A673 (cell line): ENCODE results near the gene JPH2. TPM values are rescaled to one million over a fixed set of nuclear protein-coding genes. Genes with fewer than 3 reads are reported as not detected.

ENCODE experiments used
- BruUV-seq: library from RNA; stranded (reverse); fragments of 400-500 nt; replicated peaks from 2 replicates; lab custom pipeline; 2021; lab: Mats Ljungman, UMichigan
- CTCF ChIA-PET: fragments of 300-600 bp; sonication (Branson Sonifier 250); formaldehyde crosslinking; loops from one replicate; lab custom pipeline; 2022; ENCODE audit warnings: antibody characterized with exemption; lab: Charles Lee
- POLR2A ChIA-PET: fragments of 300-600 bp; sonication (Branson Sonifier 250); formaldehyde crosslinking; loops from one replicate; lab custom pipeline; 2022; ENCODE audit warnings: antibody characterized with exemption; ENCODE audit not compliant: low non-redundant PET; lab: Charles Lee
- DNase-seq: peaks from one replicate; pipeline ENCODE4 v3.0.0-alpha.2; 2015; ENCODE audit warnings: low spot score
- H3K27ac ChIP-seq: fragments of 200-600 bp; sonication (generic); 2 replicates; pipeline ENCODE4 v1.5.1; 2016; ENCODE audit warnings: mixed run types, low read depth, mild to moderate bottlenecking, mixed read lengths, antibody characterized with exemption, low read length; ENCODE audit not compliant: poor library complexity, severe bottlenecking
- H3K27me3 ChIP-seq: fragments of 200-600 bp; sonication (generic); replicated peaks from 2 replicates; pipeline ENCODE4 v1.6.1; 2017; ENCODE audit warnings: mixed run types, low read depth, mild to moderate bottlenecking, mixed read lengths, antibody characterized with exemption, low read length; ENCODE audit not compliant: insufficient read depth, poor library complexity
- H3K36me3 ChIP-seq: fragments of 200-600 bp; sonication (generic); 2 replicates; pipeline ENCODE4 v1.6.1; 2016; ENCODE audit warnings: mixed run types, mild to moderate bottlenecking, mixed read lengths, antibody characterized with exemption, low read length; ENCODE audit not compliant: insufficient read depth, poor library complexity, severe bottlenecking
- H3K4me1 ChIP-seq: fragments of 200-600 bp; sonication (generic); 2 replicates; pipeline ENCODE4 v1.6.1; 2017; ENCODE audit warnings: mixed run types, mild to moderate bottlenecking, mixed read lengths, antibody characterized with exemption, low read length; ENCODE audit not compliant: insufficient read depth, poor library complexity, severe bottlenecking
- H3K4me3 ChIP-seq: fragments of 200-600 bp; sonication (generic); 2 replicates; pipeline ENCODE4 v1.5.1; 2016; ENCODE audit warnings: low read depth, mixed run types, mild to moderate bottlenecking, mixed read lengths, low read length; ENCODE audit not compliant: poor library complexity, severe bottlenecking
- H3K9me3 ChIP-seq: fragments of 200-600 bp; sonication (generic); 2 replicates; pipeline ENCODE4 v1.6.1; 2016; ENCODE audit warnings: mixed run types, low read depth, mild to moderate bottlenecking, mixed read lengths, antibody characterized with exemption, low read length; ENCODE audit not compliant: poor library complexity, severe bottlenecking
- CTCF ChIP-seq: fragments of 300-800, 200-600 bp; sonication (generic); conservative IDR thresholded peaks from 2 replicates; pipeline ENCODE4 v1.5.1; 2017; ENCODE audit warnings: low read depth, mild to moderate bottlenecking, antibody characterized with exemption, low read length, moderate library complexity, mixed read lengths
- EZH2 ChIP-seq: fragments of 200-600 bp; sonication (generic); IDR thresholded peaks from 2 replicates; pipeline ENCODE4 v1.6.1; 2017; ENCODE audit warnings: borderline replicate concordance, low read depth, mild to moderate bottlenecking, mixed read lengths, antibody characterized with exemption, low read length; ENCODE audit not compliant: poor library complexity, severe bottlenecking
- intact Hi-C: fragments of 100-400 bp; cut with micrococcal nuclease; formaldehyde crosslinking; loops from one replicate; pipeline ENCODE4 v1.10.0; 2022; ENCODE audit not compliant: unreplicated experiment
- total RNA-seq: library from RNA; stranded (reverse); gene quantifications from 2 replicates; pipeline ENCODE4 v1.2.3, GENCODE V29; 2021

JPH2 gene
- total RNA-seq, 1 experiment from 2014 or later: 1.1 TPM

GRCh38 chr20:44136579-44137265, 50.3 kb downstream of the JPH2 start:
- Histone ChIP-seq H3K27ac (no peak overlapping the region), H3K4me1 (no peaks in the 10 kb centered on the region), H3K36me3 (no peaks in the 10 kb centered on the region), H3K9me3 (no peaks in the 10 kb centered on the region), H3K4me3 (no peak overlapping the region), H3K27me3 (no peaks in the 10 kb centered on the region)
- POLR2A ChIA-PET: no interaction called here
- no TSS peak for BruUV-seq
- CTCF ChIA-PET: no interaction called here
- no peak for TF ChIP-seq CTCF
- TF ChIP-seq EZH2: no peak
- intact Hi-C loops: no loop called here
- no peak for DNase-seq

- no TSS peak for BruUV-seq
- POLR2A ChIA-PET: no interaction called here
These were observed 51.4 kb downstream of the JPH2 start for GRCh38 chr20:44135417-44136204.

GRCh38 chr20:44135012-44135412, 52.0 kb downstream of the JPH2 start:
- no TSS peak for BruUV-seq
- H3K9me3 ChIP-seq: no peaks in the 10 kb centered on the region
- no peaks in the 10 kb centered on the region for H3K27me3 ChIP-seq
- no peak for TF ChIP-seq EZH2
- no peak for TF ChIP-seq CTCF
- ChIA-PET POLR2A (no interaction called here), CTCF (no interaction called here)
- DNase-seq: no peak
- intact Hi-C loops: no loop called here
- H3K4me1 ChIP-seq: no peaks in the 10 kb centered on the region
- no peak overlapping the region for H3K27ac ChIP-seq
- no peak overlapping the region for H3K4me3 ChIP-seq
- H3K36me3 ChIP-seq: no peaks in the 10 kb centered on the region

More at GRCh38 chr20:44135417-44136204, 51.4 kb downstream of the JPH2 start:
- no peaks in the 10 kb centered on the region for H3K36me3 ChIP-seq
- no peak overlapping the region for H3K27ac ChIP-seq
- no peaks in the 10 kb centered on the region for H3K4me1 ChIP-seq
- H3K4me3 ChIP-seq: no peak overlapping the region
- CTCF ChIA-PET: no interaction called here
- DNase-seq: no peak
- H3K27me3 ChIP-seq: no peaks in the 10 kb centered on the region
- intact Hi-C loops: no loop called here
- TF ChIP-seq CTCF (no peak), EZH2 (no peak)
- no peaks in the 10 kb centered on the region for H3K9me3 ChIP-seq
